Right ventricle myocardium inferior (tissue), 1 donor: Measurements from ENCODE around the gene GSTM4. TPM values are rescaled to one million over a fixed set of nuclear protein-coding genes. Genes with fewer than 3 reads are reported as not detected.
"Not testable (repeated sequence)": the region's sequence is repeated elsewhere in the genome, so short reads cannot be mapped to it uniquely, and the experiment has no call there.

Experiments used
- ATAC-seq: fragments of 200-7000 bp; cut with Tn5 transposase; one replicate; pipeline ENCODE4 v1.9.1; 2020; ENCODE audit warnings: mild to moderate bottlenecking, moderate library complexity
- DNase-seq: peaks from one replicate; pipeline ENCODE4 v3.0.0; 2021; ENCODE audit errors: missing footprints
- intact Hi-C: fragments of 100-400 bp; cut with DNase I; formaldehyde crosslinking; loops from one replicate; pipeline ENCODE4 v1.11.0; 2022
- total RNA-seq: library from RNA; stranded (reverse); fragmentation: NEBNext Ultra II Directional; extraction: Animal tissue kit (Norgen Biotek cat#: 25700); gene quantifications from one replicate; pipeline ENCODE4 v1.2.1, GENCODE V29; 2021
- donor health status: DM: no; HTN: yes; CAD: no; lungs with severe emphysema.

Gene GSTM4
- total RNA-seq, 1 donor from 2014 or later, result 35.1 TPM

GRCh38 chr1:109685399-109685798 is 29.5 kb downstream of the GSTM4 start:
- intact Hi-C loops, DNase-seq, ATAC-seq: not testable (repeated sequence)

- intact Hi-C loops, ATAC-seq, DNase-seq: not testable (repeated sequence)
These were observed 30.0 kb downstream of the GSTM4 start for GRCh38 chr1:109685890-109686289.

GRCh38 chr1:109687109-109687508 is 31.2 kb downstream of the GSTM4 start:
- intact Hi-C loops, DNase-seq, ATAC-seq: not testable (repeated sequence)

GRCh38 chr1:109687641-109688499 is 32.0 kb downstream of the GSTM4 start, which contains the start of gene GSTM1:
Gene GSTM1, plus strand, starts transcription at chr1:109687817. Its CDS starts 57 bp downstream, at chr1:109687874.
- ATAC-seq (no peak), DNase-seq (no peak)
- intact Hi-C loops, result no loop called here

- DNase-seq (no peak), ATAC-seq (no peak)
- intact Hi-C loops, result no loop called here
These were observed 34.0 kb downstream of the GSTM4 start for GRCh38 chr1:109689844-109690405.

- ATAC-seq, result no peak
- intact Hi-C loops, result no loop called here
- DNase-seq, result no peak
These were observed 35.9 kb downstream of the GSTM4 start for GRCh38 chr1:109691759-109692158.

- ATAC-seq, intact Hi-C loops, DNase-seq: not testable (repeated sequence)
These were observed 38.5 kb downstream of the GSTM4 start for GRCh38 chr1:109694400-109694799.

- intact Hi-C loops, ATAC-seq, DNase-seq: not testable (repeated sequence)
These were observed 39.2 kb downstream of the GSTM4 start for GRCh38 chr1:109695138-109695537.

- ATAC-seq (no peak), DNase-seq (no peak)
- intact Hi-C loops, result no loop called here
These were observed 41.2 kb downstream of the GSTM4 start for GRCh38 chr1:109697066-109697465.

GRCh38 chr1:109697861-109698260 is 42.0 kb downstream of the GSTM4 start:
- DNase-seq, intact Hi-C loops, ATAC-seq: not testable (repeated sequence)

GRCh38 chr1:109702940-109703339 is 47.0 kb downstream of the GSTM4 start:
- intact Hi-C loops, DNase-seq, ATAC-seq: not testable (repeated sequence)

- DNase-seq (no peak), ATAC-seq (no peak)
- intact Hi-C loops, result no loop called here
These were observed 48.3 kb downstream of the GSTM4 start for GRCh38 chr1:109704173-109704572.

- intact Hi-C loops, result no loop called here
- ATAC-seq (no peak), DNase-seq (no peak)
These were observed 49.5 kb downstream of the GSTM4 start for GRCh38 chr1:109705411-109705810.

- DNase-seq, intact Hi-C loops: not testable (repeated sequence)
These were observed 53.0 kb downstream of the GSTM4 start for GRCh38 chr1:109708949-109709348.

GRCh38 chr1:109709822-109710221 is 53.9 kb downstream of the GSTM4 start:
- DNase-seq, intact Hi-C loops, ATAC-seq: not testable (repeated sequence)

More at GRCh38 chr1:109708949-109709348, 53.0 kb downstream of the GSTM4 start:
- ATAC-seq, result not testable (repeated sequence)

Other genes starting within 250 kb of the GSTM4 start
- 62.4 TPM for gene PSMA5, start 229.7 kb upstream of the GSTM4 start, total RNA-seq
- gene SYPL2, start 189.6 kb upstream of the GSTM4 start, total RNA-seq, result 33.0 TPM
- 2.5 TPM for gene ATXN7L2, start 172.2 kb upstream of the GSTM4 start, total RNA-seq
- 5.8 TPM for gene CYB561D1, start 162.0 kb upstream of the GSTM4 start, total RNA-seq
- 18.3 TPM for gene AMIGO1, start 146.4 kb upstream of the GSTM4 start, total RNA-seq
- gene GPR61, start 116.2 kb upstream of the GSTM4 start, total RNA-seq, result not detected
- gene GNAI3, start 107.5 kb upstream of the GSTM4 start, total RNA-seq, result 2.3 TPM
- not detected for gene GNAT2, start 36.5 kb upstream of the GSTM4 start, total RNA-seq
- gene AMPD2, start 36.3 kb upstream of the GSTM4 start, total RNA-seq, result 11.9 TPM
- 77.4 TPM for gene GSTM2, start 12.0 kb downstream of the GSTM4 start, total RNA-seq
- not detected for gene GSTM1, start 31.7 kb downstream of the GSTM4 start, total RNA-seq
- 2.8 TPM for gene GSTM5, start 56.2 kb downstream of the GSTM4 start, total RNA-seq
- gene GSTM3, start 84.9 kb downstream of the GSTM4 start, total RNA-seq, result 121 TPM
- gene EPS8L3, start 107.8 kb downstream of the GSTM4 start, total RNA-seq, result not detected